ENCODE measurements around the gene SAT2. TPM values are rescaled to one million over a fixed set of nuclear protein-coding genes. Genes with fewer than 3 reads are reported as not detected.

SAT2 gene
- total RNA-seq, 1 donor, result 41.3 TPM

DNA sequence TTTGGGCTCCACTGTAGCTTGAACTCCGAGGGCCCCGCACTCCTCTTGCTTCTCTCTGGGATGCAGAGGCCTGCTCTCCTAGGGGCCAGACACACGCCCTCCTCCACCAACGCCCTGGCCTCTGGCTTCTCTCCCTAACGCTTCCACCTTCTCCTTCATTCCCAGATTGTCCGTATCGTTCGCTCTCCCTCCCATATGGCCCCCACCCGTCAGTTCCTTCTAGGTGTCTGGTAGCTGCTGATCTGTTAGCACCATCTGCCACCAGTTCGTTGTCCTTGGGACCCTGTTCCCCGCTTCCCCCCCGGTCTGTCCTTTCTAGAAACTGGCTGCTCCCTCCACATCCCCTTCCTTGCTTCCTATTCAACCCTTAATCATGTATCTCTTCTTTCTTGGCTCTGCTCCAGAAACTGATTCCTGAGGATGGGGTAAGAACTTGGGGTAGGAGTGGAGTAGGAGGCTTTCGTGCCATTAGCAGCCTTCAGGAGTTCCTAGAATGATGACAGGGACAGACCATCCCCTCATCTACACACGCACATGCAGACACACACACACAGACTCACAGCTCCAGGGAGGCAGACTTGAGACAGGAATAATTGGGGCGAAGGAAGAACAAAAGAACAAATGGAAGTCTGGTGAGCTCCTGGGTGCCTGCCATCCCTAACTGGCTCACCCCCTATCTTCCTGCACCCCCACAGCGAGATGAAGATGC lies 27.4 kb upstream of the SAT2 start:
- Histone ChIP-seq H3K4me1 (ENCODE audit: insufficient read depth, low read length) (no peaks in the 10 kb centered on the region), H3K4me3 (ENCODE audit: insufficient read depth, low read length) (no peak overlapping the region), H3K27me3 (ENCODE audit: insufficient read depth, low read length) (peaks cover 64% of the 10 kb centered on the region), H3K9me3 (ENCODE audit: low read depth, low read length) (no peaks in the 10 kb centered on the region), H3K27ac (ENCODE audit: low read depth, low read length) (no peak overlapping the region), H3K4me2 (ENCODE audit: insufficient read depth, low read length) (no peak overlapping the region), H3K36me3 (ENCODE audit: insufficient read depth, low read length) (no peaks in the 10 kb centered on the region), H2AFZ (ENCODE audit: low read length) (no peak overlapping the region), H4K20me1 (ENCODE audit: insufficient read depth, low read length) (no peaks in the 10 kb centered on the region), H3K79me2 (ENCODE audit: insufficient read depth, low read length) (no peaks in the 10 kb centered on the region)
- TF ChIP-seq, protein P1, sequence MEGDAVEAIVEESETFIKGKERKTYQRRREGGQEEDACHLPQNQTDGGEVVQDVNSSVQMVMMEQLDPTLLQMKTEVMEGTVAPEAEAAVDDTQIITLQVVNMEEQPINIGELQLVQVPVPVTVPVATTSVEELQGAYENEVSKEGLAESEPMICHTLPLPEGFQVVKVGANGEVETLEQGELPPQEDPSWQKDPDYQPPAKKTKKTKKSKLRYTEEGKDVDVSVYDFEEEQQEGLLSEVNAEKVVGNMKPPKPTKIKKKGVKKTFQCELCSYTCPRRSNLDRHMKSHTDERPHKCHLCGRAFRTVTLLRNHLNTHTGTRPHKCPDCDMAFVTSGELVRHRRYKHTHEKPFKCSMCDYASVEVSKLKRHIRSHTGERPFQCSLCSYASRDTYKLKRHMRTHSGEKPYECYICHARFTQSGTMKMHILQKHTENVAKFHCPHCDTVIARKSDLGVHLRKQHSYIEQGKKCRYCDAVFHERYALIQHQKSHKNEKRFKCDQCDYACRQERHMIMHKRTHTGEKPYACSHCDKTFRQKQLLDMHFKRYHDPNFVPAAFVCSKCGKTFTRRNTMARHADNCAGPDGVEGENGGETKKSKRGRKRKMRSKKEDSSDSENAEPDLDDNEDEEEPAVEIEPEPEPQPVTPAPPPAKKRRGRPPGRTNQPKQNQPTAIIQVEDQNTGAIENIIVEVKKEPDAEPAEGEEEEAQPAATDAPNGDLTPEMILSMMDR (IDR thresholded peaks at IDR 0.05; ENCODE audit: extremely low read depth, low read depth, low read length), result no peak
- no peak for DNase-seq (ENCODE audit: insufficient read length, low spot score, missing footprints)

DNA sequence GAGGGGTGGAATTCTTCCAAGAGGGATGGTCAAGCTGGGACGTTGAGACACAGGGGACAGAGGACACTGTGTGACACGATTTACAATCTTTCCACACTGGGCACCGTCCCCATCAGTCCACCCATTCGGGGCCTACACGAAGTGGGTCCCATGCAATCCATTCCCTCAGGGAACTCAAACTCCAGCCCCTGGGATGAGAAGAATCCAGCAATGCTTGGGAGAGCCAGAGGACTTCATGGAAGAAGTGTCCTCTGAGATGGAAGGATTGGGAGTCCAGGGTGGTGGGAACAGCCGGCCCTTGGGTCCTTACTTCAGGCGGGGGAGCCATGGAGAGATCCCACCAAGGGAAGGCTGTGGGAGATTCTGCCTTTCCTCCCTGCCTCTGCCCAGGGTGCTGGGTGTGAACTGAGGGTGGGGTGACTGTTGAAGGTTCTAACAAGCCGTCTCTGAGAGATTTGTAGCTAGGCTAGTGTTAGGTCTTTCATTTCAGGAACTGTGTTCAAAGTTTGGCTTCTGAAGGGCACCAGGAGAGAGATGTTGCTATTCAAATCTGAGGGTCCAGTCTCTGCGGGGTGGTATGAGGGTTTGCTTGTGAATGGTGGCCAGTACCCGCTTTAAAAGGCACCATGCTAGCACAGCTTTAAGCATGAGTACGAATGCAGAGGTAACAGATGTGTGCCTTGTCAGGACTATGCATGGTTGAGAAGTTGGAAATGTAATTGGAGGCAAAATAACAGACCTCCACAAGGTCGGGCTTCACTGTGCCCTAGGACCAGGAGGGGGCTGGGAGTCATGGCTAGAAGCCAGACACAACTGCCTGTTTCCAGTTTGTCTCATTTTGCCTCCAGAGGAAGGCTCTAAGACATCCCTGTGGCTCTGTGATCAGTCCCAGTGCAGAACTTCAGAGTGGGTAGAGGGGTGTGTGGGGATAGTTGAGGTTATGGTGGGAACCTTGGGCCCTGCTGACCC lies 25.1 kb upstream of the SAT2 start:
- H3K79me2 ChIP-seq (ENCODE audit: insufficient read depth, low read length), result no peaks in the 10 kb centered on the region
- H2AFZ ChIP-seq (ENCODE audit: low read length), result no peak overlapping the region
- H3K9me3 ChIP-seq (ENCODE audit: low read depth, low read length), result no peaks in the 10 kb centered on the region
- H3K27me3 ChIP-seq (ENCODE audit: insufficient read depth, low read length), result peaks cover 63% of the 10 kb centered on the region
- no peak for DNase-seq (ENCODE audit: insufficient read length, low spot score, missing footprints)
- H3K4me1 ChIP-seq (ENCODE audit: insufficient read depth, low read length), result no peaks in the 10 kb centered on the region
- H4K20me1 ChIP-seq (ENCODE audit: insufficient read depth, low read length), result no peaks in the 10 kb centered on the region
- H3K4me2 ChIP-seq (ENCODE audit: insufficient read depth, low read length), result no peak overlapping the region
- no peak overlapping the region for H3K4me3 ChIP-seq (ENCODE audit: insufficient read depth, low read length)
- TF ChIP-seq, protein P1 (IDR thresholded peaks at IDR 0.05; ENCODE audit: extremely low read depth, low read depth, low read length), result no peak
- no peaks in the 10 kb centered on the region for H3K36me3 ChIP-seq (ENCODE audit: insufficient read depth, low read length)
- no peak overlapping the region for H3K27ac ChIP-seq (ENCODE audit: low read depth, low read length)

DNA sequence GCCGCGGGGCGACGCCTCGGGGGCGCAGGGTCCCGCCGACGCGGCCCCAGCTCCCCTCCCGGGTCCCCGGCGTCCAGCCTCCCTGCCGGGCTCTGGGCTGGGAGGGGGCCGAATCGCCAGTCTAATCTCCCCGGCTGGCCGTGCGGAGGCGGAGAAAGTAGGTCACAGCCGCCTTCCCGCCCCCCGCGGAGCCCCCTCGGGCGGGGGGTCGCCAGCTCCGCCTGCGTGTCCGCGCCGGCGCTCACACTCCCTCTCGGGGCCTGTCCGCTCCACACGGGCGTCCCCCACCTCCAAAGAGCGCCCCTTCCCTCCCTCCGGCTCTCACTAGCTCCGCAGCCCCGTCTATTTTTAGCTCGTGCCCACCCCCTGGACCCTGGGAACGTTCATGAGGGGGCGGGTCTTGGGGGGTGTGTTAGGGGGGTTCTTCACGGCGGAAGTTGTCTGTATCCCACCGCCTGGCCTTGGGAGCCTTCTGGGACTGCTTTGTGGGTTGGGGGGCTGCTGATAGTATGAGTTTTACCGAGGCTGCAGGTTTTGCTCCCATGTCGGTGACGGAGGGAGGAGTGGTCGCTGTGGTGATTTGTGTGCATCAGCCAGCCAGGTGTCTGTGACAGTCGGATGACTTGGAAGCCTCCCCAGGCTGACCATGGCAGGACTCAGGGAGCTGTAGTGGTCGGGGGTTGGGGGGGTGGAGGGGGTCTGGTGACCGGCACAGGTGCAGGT lies 24.2 kb upstream of the SAT2 start:
- TF ChIP-seq, protein P1 (IDR thresholded peaks at IDR 0.05; ENCODE audit: extremely low read depth, low read depth, low read length), result no peak
- no peak overlapping the region for H3K4me2 ChIP-seq (ENCODE audit: insufficient read depth, low read length)
- no peaks in the 10 kb centered on the region for H3K36me3 ChIP-seq (ENCODE audit: insufficient read depth, low read length)
- no peaks in the 10 kb centered on the region for H3K9me3 ChIP-seq (ENCODE audit: low read depth, low read length)
- DNase-seq (ENCODE audit: insufficient read length, low spot score, missing footprints), result no peak
- no peak overlapping the region for H2AFZ ChIP-seq (ENCODE audit: low read length)
- no peaks in the 10 kb centered on the region for H4K20me1 ChIP-seq (ENCODE audit: insufficient read depth, low read length)
- no peak overlapping the region for H3K27ac ChIP-seq (ENCODE audit: low read depth, low read length)
- H3K79me2 ChIP-seq (ENCODE audit: insufficient read depth, low read length), result no peaks in the 10 kb centered on the region
- H3K4me1 ChIP-seq (ENCODE audit: insufficient read depth, low read length), result no peaks in the 10 kb centered on the region
- no peak overlapping the region for H3K4me3 ChIP-seq (ENCODE audit: insufficient read depth, low read length)
- H3K27me3 ChIP-seq (ENCODE audit: insufficient read depth, low read length), result peaks cover 55% of the 10 kb centered on the region

All from osteoblast (primary cell).